AG04449 (cell line): ENCODE measurements around the gene SLC16A3.

ENCODE experiments used
- CTCF ChIA-PET: fragments of 350-600 bp; formaldehyde crosslinking; extraction: SDS; loops from one replicate; lab custom pipeline; 2021; ENCODE audit warnings: antibody characterized with exemption; lab: Yijun Ruan, JAX
- POLR2A ChIA-PET: fragments of 400-600, 350-600 bp; formaldehyde crosslinking; extraction: SDS; loops from one replicate; lab custom pipeline; 2020; ENCODE audit warnings: antibody characterized with exemption, inconsistent platforms; lab: Yijun Ruan, JAX
- DNase-seq: peaks from one replicate; pipeline ENCODE4 v3.0.0-alpha.2; 2010; ENCODE audit warnings: low read depth, low spot score
- H3K4me3 ChIP-seq: 2 replicates; pipeline ENCODE4 v1.5.1; 2011; ENCODE audit warnings: low read depth, mild to moderate bottlenecking, control low read depth, low read length
- CTCF ChIP-seq: IDR thresholded peaks from one replicate; pipeline ENCODE4 v1.5.1; 2011; ENCODE audit warnings: mild to moderate bottlenecking, moderate library complexity, low read length, control low read depth, inconsistent platforms; ENCODE audit not compliant: insufficient read depth; ENCODE audit errors: missing control alignments

SLC16A3 gene

GRCh38 chr17:82195675-82196672, 32.9 kb upstream of the SLC16A3 start:
- POLR2A ChIA-PET, result no interaction called here
- no peak overlapping the region for H3K4me3 ChIP-seq
- no peak for DNase-seq
- TF ChIP-seq CTCF, result no peak
- CTCF ChIA-PET, result interaction anchor here (1.2 to 3.0 kb wide), 2 partner anchors 9 to 40 kb away, joined by 3 to 16 read pairs; no protein-coding TSS in a partner anchor

- no peak overlapping the region for H3K4me3 ChIP-seq
- no peak for TF ChIP-seq CTCF
- CTCF ChIA-PET, result no interaction called here
- DNase-seq, result no peak
- POLR2A ChIA-PET, result interaction anchor here (1.4 kb wide), 1 partner anchor 31 kb away, joined by 3 read pairs; the partner anchor contains the start of gene SLC16A3
Measured at GRCh38 chr17:82198092-82198491, 30.8 kb upstream of the SLC16A3 start.

GRCh38 chr17:82199496-82199895, 29.3 kb upstream of the SLC16A3 start:
- POLR2A ChIA-PET, result interaction anchor here (2.4 kb wide), 1 partner anchor 30 kb away, joined by 9 read pairs; the partner anchor contains the start of gene SLC16A3
- no peak for DNase-seq
- no peak for TF ChIP-seq CTCF
- no peak overlapping the region for H3K4me3 ChIP-seq
- CTCF ChIA-PET, result interaction anchor here (0.8 to 1.0 kb wide), 3 partner anchors 12 to 170 kb away, joined by 3 to 5 read pairs (median 4); no protein-coding TSS in a partner anchor

- no peak overlapping the region for H3K4me3 ChIP-seq
- ChIA-PET POLR2A (interaction anchor here (0.7 to 2.4 kb wide), 3 partner anchors 29 to 969 kb away, joined by 3 to 9 read pairs (median 6); partner anchors contain the start of gene SLC16A3), CTCF (interaction anchor here (0.8 to 0.9 kb wide), 2 partner anchors 170 to 171 kb away, joined by 3 to 4 read pairs; no protein-coding TSS in a partner anchor)
- no peak for TF ChIP-seq CTCF
- no peak for DNase-seq
Measured at GRCh38 chr17:82200135-82200534, 28.7 kb upstream of the SLC16A3 start.

- POLR2A ChIA-PET, result interaction anchor here (0.7 to 2.4 kb wide), 4 partner anchors 11 to 968 kb away, joined by 3 to 9 read pairs (median 6); partner anchors contain the start of gene SLC16A3
- CTCF ChIA-PET, result interaction anchor here (0.6 to 1.1 kb wide), 2 partner anchors 40 to 131 kb away, joined by 3 to 4 read pairs; no protein-coding TSS in a partner anchor
- DNase-seq, result no peak
- no peak for TF ChIP-seq CTCF
- H3K4me3 ChIP-seq, result no peak overlapping the region
Measured at GRCh38 chr17:82200743-82201497, 27.9 kb upstream of the SLC16A3 start.
